Right atrium auricular region (tissue), 2 donors: ENCODE data around the gene CYYR1. TPM values are rescaled to one million over a fixed set of nuclear protein-coding genes. Genes with fewer than 3 reads are reported as not detected.

Source experiments
- DNase-seq: peaks from one replicate; pipeline ENCODE4 v3.0.0-alpha.2; 2019; ENCODE audit warnings: low spot score
- H3K27ac ChIP-seq, 2 donors: fragments of 200-600 bp; sonication (generic); 1 replicate in 1 of 2; 2 replicates in 1 of 2; pipeline ENCODE4 v1.5.1; 2016 to 2019
- H3K27me3 ChIP-seq, 2 donors: fragments of 200-600 bp; sonication (generic); one replicate each; pipeline versions ENCODE4 v1.5.1 to v1.6.0; 2017 to 2019
- H3K36me3 ChIP-seq: fragments of 200-600 bp; sonication (generic); one replicate; pipeline ENCODE4 v1.5.1; 2016
- H3K4me1 ChIP-seq, 2 donors: fragments of 200-600 bp; sonication (generic); one replicate each; pipeline versions ENCODE4 v1.5.1 to v1.6.0; 2017 to 2019
- H3K4me3 ChIP-seq, 2 donors: fragments of 200-600 bp; sonication (generic); 1 replicate in 1 of 2; 2 replicates in 1 of 2; pipeline ENCODE4 v1.5.1; 2017 to 2019; ENCODE audit warnings: mild to moderate bottlenecking in 1 of 2, moderate library complexity in 1 of 2
- H3K9me3 ChIP-seq, 2 donors: fragments of 200-600 bp; sonication (generic); one replicate each; pipeline ENCODE4 v1.5.1; 2019
- total RNA-seq, 2 donors: library from RNA; depleted of rRNA; stranded (reverse); fragments of >200 nt; gene quantifications; one replicate each; pipeline ENCODE4 v1.1.0, GENCODE V29; 2016
- TF ChIP-seq, protein P1 (sequence below), 2 donors: fragments of 200-600 bp; sonication (generic); IDR thresholded peaks; one replicate each; pipeline ENCODE4 v1.5.1; 2019; ENCODE audit warnings: antibody characterized with exemption in 2 of 2

CYYR1 gene
- total RNA-seq, 2 donors from 2014 or later, result 9.6 to 36.7 TPM

DNA sequence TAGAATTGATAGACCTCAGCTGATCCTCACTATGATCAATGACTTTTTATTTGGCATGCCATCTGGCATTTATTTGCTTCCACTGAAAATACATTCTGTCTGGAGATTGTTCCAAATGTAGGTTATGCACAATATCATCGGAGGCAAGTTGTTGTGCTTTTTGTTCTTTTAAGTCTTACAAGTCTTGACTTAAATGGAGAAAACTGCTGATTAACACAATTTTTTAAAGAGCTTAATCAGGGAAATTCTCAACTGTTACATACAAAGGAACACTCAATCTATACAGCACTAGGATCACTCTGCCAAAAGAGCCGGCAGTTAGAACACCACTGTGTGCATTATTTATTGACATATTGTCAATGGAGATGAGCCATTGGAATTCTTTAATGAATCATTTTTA lies 19.2 kb downstream of the CYYR1 start:
- no peaks in the 10 kb centered on the region for H3K9me3 ChIP-seq
- TF ChIP-seq, protein P1, sequence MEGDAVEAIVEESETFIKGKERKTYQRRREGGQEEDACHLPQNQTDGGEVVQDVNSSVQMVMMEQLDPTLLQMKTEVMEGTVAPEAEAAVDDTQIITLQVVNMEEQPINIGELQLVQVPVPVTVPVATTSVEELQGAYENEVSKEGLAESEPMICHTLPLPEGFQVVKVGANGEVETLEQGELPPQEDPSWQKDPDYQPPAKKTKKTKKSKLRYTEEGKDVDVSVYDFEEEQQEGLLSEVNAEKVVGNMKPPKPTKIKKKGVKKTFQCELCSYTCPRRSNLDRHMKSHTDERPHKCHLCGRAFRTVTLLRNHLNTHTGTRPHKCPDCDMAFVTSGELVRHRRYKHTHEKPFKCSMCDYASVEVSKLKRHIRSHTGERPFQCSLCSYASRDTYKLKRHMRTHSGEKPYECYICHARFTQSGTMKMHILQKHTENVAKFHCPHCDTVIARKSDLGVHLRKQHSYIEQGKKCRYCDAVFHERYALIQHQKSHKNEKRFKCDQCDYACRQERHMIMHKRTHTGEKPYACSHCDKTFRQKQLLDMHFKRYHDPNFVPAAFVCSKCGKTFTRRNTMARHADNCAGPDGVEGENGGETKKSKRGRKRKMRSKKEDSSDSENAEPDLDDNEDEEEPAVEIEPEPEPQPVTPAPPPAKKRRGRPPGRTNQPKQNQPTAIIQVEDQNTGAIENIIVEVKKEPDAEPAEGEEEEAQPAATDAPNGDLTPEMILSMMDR (IDR thresholded peaks at IDR 0.05), result no peak
- no peak for DNase-seq
- H3K27ac ChIP-seq, result no peak overlapping the region
- no peaks in the 10 kb centered on the region for H3K4me1 ChIP-seq
- no peak overlapping the region for H3K4me3 ChIP-seq
- no peaks in the 10 kb centered on the region for H3K36me3 ChIP-seq
- no peaks in the 10 kb centered on the region for H3K27me3 ChIP-seq

DNA sequence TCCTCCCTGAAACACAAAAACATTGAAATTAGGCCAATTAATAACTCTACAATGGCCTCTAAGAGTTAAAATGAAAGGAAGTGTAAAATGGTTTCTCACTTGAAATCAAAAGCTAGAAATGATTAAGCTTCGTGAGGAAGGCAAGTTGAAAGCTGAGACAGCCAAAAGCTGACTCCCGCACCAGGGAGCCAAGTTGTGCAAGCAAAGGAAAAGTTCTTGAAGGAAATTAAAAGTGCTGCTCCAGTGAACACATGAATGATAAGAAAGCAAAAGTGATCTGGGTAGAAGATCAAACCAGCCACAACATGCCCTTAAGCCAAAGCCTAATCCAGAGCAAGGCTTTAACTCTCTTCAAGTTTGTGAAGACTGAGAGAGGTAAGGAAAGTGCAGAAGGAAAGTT lies 22.8 kb downstream of the CYYR1 start:
- H3K4me1 ChIP-seq, result no peaks in the 10 kb centered on the region
- DNase-seq, result no peak
- H3K27me3 ChIP-seq, result no peaks in the 10 kb centered on the region
- H3K4me3 ChIP-seq, result no peak overlapping the region
- peak overlapping the region in 1 of 2 donors; percentile 5 for H3K27ac ChIP-seq
- TF ChIP-seq, protein P1 (IDR thresholded peaks at IDR 0.05), result no peak
- H3K36me3 ChIP-seq, result no peaks in the 10 kb centered on the region
- H3K9me3 ChIP-seq, result no peaks in the 10 kb centered on the region

DNA sequence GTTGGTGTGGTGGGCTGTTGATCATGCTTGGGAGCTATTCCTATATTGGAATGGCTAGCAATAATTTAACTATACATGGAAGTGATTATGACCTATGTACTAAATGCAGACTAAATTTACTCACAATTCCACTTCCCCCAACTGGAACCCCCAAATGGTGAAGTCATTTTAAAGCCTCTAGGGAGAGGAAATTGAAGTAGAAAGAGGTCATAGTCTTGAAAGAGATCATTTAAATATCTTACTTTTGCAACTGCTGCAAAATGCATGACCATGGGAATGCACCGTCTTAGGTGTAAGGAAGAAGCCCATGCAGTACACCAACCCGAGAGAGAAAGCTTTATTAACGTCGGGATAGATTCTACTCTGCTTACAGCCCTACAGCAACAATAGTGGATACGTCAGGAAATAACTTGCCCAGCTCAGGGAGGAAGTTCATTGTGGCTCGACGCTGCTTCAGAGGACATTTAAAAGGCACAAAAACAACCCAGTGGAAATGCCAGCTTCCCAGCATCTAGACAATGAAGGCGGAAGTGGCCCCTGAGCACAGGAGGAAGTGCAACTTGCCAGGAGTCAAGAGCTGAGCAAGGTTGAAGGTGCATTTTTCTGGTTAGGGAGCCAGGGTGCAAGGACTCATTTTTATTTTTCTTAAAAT lies 26.5 kb downstream of the CYYR1 start:
- TF ChIP-seq, protein P1 (IDR thresholded peaks at IDR 0.05), result no peak
- no peaks in the 10 kb centered on the region for H3K4me1 ChIP-seq
- DNase-seq, result no peak
- no peak overlapping the region for H3K4me3 ChIP-seq
- no peaks in the 10 kb centered on the region for H3K27me3 ChIP-seq
- no peaks in the 10 kb centered on the region for H3K36me3 ChIP-seq
- no peaks in the 10 kb centered on the region for H3K9me3 ChIP-seq
- peak overlapping the region; percentile 23 to 30 for H3K27ac ChIP-seq

DNA sequence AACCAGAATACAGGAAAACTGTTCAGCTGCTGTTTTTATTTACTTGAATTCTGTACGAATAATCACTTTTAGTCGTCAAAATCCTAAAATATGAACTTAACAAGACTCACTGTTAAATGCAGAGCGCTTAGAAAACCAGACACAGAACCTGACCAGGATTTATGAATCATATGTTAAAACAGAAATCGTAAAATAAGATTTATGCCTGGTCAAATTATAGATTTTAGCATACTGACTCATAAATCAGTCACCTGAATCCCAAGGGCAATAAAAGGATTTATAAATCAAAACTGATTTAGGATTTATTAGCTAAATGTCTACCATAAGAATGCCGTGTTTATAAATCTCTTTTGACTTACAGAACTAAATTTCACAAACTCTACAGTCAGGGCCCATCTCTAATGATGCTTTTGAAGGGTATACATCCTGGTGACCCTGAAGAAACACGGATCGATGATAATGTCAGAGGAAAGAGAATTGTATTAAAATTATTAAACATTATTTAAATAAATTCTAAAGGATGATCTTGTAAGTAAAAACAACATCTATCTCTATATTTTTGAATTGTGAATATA lies 28.8 kb downstream of the CYYR1 start:
- no peaks in the 10 kb centered on the region for H3K4me1 ChIP-seq
- no peak overlapping the region for H3K4me3 ChIP-seq
- H3K36me3 ChIP-seq, result no peaks in the 10 kb centered on the region
- no peak overlapping the region for H3K27ac ChIP-seq
- DNase-seq, result no peak
- TF ChIP-seq, protein P1 (IDR thresholded peaks at IDR 0.05), result no peak
- H3K9me3 ChIP-seq, result no peaks in the 10 kb centered on the region
- H3K27me3 ChIP-seq, result no peaks in the 10 kb centered on the region

DNA sequence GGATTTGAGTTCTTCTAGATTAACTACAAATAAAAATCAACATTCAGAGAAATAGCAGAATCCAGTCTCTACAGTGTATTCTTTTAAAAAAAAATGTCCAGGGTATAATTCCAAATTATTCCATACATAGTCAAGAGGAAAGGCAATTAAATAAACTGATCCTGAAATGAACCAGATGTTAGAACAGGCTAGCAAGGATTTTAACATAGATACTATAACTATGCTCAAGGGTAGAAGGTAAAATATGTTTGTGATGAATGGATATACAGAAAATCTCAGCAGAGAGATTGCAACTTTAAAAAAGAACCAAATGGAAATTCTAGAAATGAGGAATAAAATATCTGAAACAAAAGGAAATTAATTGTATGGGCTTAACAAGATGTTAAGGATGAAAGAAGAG lies 32.4 kb downstream of the CYYR1 start:
- H3K36me3 ChIP-seq, result no peaks in the 10 kb centered on the region
- H3K4me3 ChIP-seq, result no peak overlapping the region
- TF ChIP-seq, protein P1 (IDR thresholded peaks at IDR 0.05), result no peak
- H3K9me3 ChIP-seq, result no peaks in the 10 kb centered on the region
- no peak overlapping the region for H3K27ac ChIP-seq
- H3K27me3 ChIP-seq, result no peaks in the 10 kb centered on the region
- no peaks in the 10 kb centered on the region for H3K4me1 ChIP-seq
- DNase-seq, result no peak

DNA sequence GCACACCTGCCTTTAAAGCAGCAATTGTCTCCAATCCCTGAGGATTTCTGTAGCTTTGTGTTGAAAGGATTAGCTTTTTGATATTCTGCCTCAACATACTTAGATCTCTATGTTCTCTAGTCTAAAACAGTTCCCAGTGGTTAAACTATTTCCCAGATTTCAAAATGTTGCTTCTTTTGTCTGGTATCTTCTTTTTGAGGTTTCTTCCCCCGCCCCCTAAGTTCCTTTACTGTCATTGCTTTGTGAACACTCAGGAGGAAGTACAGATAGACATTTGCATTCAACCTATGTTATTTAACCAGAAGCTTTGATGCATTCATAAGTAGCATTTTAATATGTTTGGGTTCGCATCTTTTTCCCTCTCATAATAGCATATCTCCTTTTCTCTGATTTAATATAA lies 33.5 kb downstream of the CYYR1 start:
- no peaks in the 10 kb centered on the region for H3K4me1 ChIP-seq
- H3K27me3 ChIP-seq, result no peaks in the 10 kb centered on the region
- H3K27ac ChIP-seq, result no peak overlapping the region
- H3K9me3 ChIP-seq, result no peaks in the 10 kb centered on the region
- H3K36me3 ChIP-seq, result no peaks in the 10 kb centered on the region
- DNase-seq, result no peak
- H3K4me3 ChIP-seq, result no peak overlapping the region
- TF ChIP-seq, protein P1 (IDR thresholded peaks at IDR 0.05), result no peak
